GM12878 (cell line): ENCODE data around the gene KRTAP5-3. TPM values are rescaled to one million over a fixed set of nuclear protein-coding genes. Genes with fewer than 3 reads are reported as not detected.

Source experiments
- CHD4 ChIP-seq: fragments of 200-600 bp; sonication (generic); IDR thresholded peaks from 2 replicates; pipeline ENCODE4 v1.6.1; 2016; ENCODE audit warnings: mild to moderate bottlenecking
- CREB1 ChIP-seq: IDR thresholded peaks from 2 replicates; pipeline ENCODE4 v1.6.1; 2012; ENCODE audit warnings: low read depth, mild to moderate bottlenecking, inconsistent platforms
- CREM ChIP-seq: IDR thresholded peaks from 2 replicates; pipeline ENCODE4 v1.6.1; 2014; ENCODE audit warnings: antibody characterized with exemption, low read depth
- ELK1 ChIP-seq: IDR thresholded peaks from 2 replicates; pipeline ENCODE4 v1.6.1; 2012; ENCODE audit warnings: low read depth, low read length, improper control_type of control experiment
- RCOR1 ChIP-seq: conservative IDR thresholded peaks from 2 replicates; pipeline ENCODE4 v1.6.1; 2012; ENCODE audit warnings: low read depth, low read length, improper control_type of control experiment
- RELA ChIP-seq: fragments of 450-650 bp; IDR thresholded peaks from 2 replicates; pipeline ENCODE4 v1.8.0; 2014; ENCODE audit warnings: borderline replicate concordance; ENCODE audit not compliant: partially characterized antibody
- SMARCA5 ChIP-seq: fragments of 450-650 bp; IDR thresholded peaks from 2 replicates; pipeline ENCODE4 v1.6.1; 2017; ENCODE audit warnings: mild to moderate bottlenecking
- SUPT20H ChIP-seq: IDR thresholded peaks from 2 replicates; pipeline ENCODE4 v1.6.1; 2011; ENCODE audit warnings: low read depth, mild to moderate bottlenecking, low read length, moderate library complexity, borderline replicate concordance; ENCODE audit not compliant: control insufficient read depth
- TBL1XR1 ChIP-seq: IDR thresholded peaks from 2 replicates; pipeline ENCODE4 v1.6.1; 2012; ENCODE audit warnings: low read depth, low read length, improper control_type of control experiment
- WRNIP1 ChIP-seq: IDR thresholded peaks from 2 replicates; pipeline ENCODE4 v1.6.1; 2011; ENCODE audit warnings: low read depth, low read length, improper control_type of control experiment, borderline replicate concordance
- ZNF384 ChIP-seq: IDR thresholded peaks from 2 replicates; pipeline ENCODE4 v1.6.1; 2012; ENCODE audit warnings: low read depth, mild to moderate bottlenecking, low read length, improper control_type of control experiment, borderline replicate concordance
- polyA plus RNA-seq, 11 experiments: library from polyadenylated mRNA; depleted of rRNA in 4 of 11; unstranded in 6 of 11; stranded (reverse) in 5 of 11; fragments of >200 nt; fragmentation: Nextera tagmentation in 4 of 11; fragmentation: Illumina TruSeq in 1 of 11; extraction: Ambion mirVana in 4 of 11; extraction: Trizol in 1 of 11; gene quantifications; 1 replicate in 1 of 11; 2 replicates in 10 of 11; pipeline versions ENCODE4 v1.2.1 to v1.2.3, GENCODE V29; 2011 to 2016; ENCODE audit warnings: inconsistent platforms in 2 of 11, missing spikeins in 2 of 11, low read depth in 1 of 11
- total RNA-seq, 4 experiments: library from RNA; depleted of rRNA in 3 of 4; stranded (reverse); fragments of >200 nt in 3 of 4; fragmentation: Illumina TruSeq in 1 of 4; extraction: Trizol in 1 of 4; gene quantifications; 2 replicates each; pipeline versions ENCODE4 v1.2.1 to v1.2.3, GENCODE V29; 2013 to 2021
- TF ChIP-seq, protein P1 (sequence below): fragments of 450-650 bp; formaldehyde crosslinking; IDR thresholded peaks from 2 replicates; pipeline ENCODE4 v1.4.0; 2022; ENCODE audit warnings: mild to moderate bottlenecking, moderate library complexity

KRTAP5-3 gene
- total and polyA plus RNA-seq, 10 of the 15 experiments (the other 5 are each of a cell fraction or from before 2014, with no cell fraction given): not detected

GRCh38 chr11:1642288-1643145, 34.3 kb upstream of the KRTAP5-3 start (continued):
- TF ChIP-seq, protein P1, sequence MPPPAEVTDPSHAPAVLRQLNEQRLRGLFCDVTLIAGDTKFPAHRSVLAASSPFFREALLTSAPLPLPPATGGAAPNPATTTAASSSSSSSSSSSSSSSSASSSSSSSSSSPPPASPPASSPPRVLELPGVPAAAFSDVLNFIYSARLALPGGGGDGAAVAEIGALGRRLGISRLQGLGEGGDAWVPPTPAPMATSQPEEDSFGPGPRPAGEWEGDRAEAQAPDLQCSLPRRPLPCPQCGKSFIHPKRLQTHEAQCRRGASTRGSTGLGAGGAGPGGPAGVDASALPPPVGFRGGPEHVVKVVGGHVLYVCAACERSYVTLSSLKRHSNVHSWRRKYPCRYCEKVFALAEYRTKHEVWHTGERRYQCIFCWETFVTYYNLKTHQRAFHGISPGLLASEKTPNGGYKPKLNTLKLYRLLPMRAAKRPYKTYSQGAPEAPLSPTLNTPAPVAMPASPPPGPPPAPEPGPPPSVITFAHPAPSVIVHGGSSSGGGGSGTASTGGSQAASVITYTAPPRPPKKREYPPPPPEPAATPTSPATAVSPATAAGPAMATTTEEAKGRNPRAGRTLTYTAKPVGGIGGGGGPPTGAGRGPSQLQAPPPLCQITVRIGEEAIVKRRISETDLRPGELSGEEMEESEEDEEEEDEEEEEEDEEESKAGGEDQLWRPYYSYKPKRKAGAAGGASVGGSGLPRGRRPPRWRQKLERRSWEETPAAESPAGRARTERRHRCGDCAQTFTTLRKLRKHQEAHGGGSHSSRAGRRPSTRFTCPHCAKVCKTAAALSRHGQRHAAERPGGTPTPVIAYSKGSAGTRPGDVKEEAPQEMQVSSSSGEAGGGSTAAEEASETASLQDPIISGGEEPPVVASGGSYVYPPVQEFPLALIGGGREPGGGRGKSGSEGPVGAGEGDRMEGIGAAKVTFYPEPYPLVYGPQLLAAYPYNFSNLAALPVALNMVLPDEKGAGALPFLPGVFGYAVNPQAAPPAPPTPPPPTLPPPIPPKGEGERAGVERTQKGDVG: no peak
- TF ChIP-seq CREB1 (no peak), CHD4 (no peak), WRNIP1 (no peak), RELA (no peak), ZNF384 (no peak), RCOR1 (no peak), ELK1 (no peak), SUPT20H (no peak), CREM (no peak), SMARCA5 (no peak), TBL1XR1 (no peak)
